Central memory CD4-positive, alpha-beta T cell (primary cell): Measurements from ENCODE around the gene PPP2R2D.

Source experiments
- DNase-seq: peaks from one replicate; pipeline ENCODE4 v3.0.0; 2022
- total RNA-seq, 3 experiments: gene quantifications; one replicate each; lab custom pipeline; 2026; lab: John Stamatoyannopoulos, UW

The PPP2R2D gene
- 50.2 to 80.6 (median 73.9) reads per million in 3 experiments for total RNA-seq

GRCh38 chr10:131900350-131901152 is at the start of gene PPP2R2D:
PPP2R2D (plus strand) TSS chr10:131901008; CDS start chr10:131901149, 141 bp downstream.
- peak; percentile 97 for DNase-seq

GRCh38 chr10:131851346-131851745 is 49.5 kb upstream of the PPP2R2D start:
- DNase-seq = no peak

GRCh38 chr10:131852176-131852822 is 48.5 kb upstream of the PPP2R2D start:
- no peak for DNase-seq

GRCh38 chr10:131852823-131853609 is 47.8 kb upstream of the PPP2R2D start:
- no peak for DNase-seq

- DNase-seq = no peak
Observed at GRCh38 chr10:131853610-131853964, 47.2 kb upstream of the PPP2R2D start.

- DNase-seq = no peak
Observed at GRCh38 chr10:131854579-131855335, 46.1 kb upstream of the PPP2R2D start.

GRCh38 chr10:131855461-131856401 is 45.1 kb upstream of the PPP2R2D start:
- no peak for DNase-seq

- no peak for DNase-seq
Observed at GRCh38 chr10:131856441-131857094, 44.2 kb upstream of the PPP2R2D start.

- DNase-seq = no peak
Observed at GRCh38 chr10:131857156-131858117, 43.4 kb upstream of the PPP2R2D start.

- no peak for DNase-seq
Observed at GRCh38 chr10:131858118-131858515, 42.7 kb upstream of the PPP2R2D start.

GRCh38 chr10:131858583-131859340 is 42.0 kb upstream of the PPP2R2D start:
- DNase-seq = no peak

GRCh38 chr10:131859341-131860020 is 41.3 kb upstream of the PPP2R2D start:
- DNase-seq = no peak

- DNase-seq = no peak
Observed at GRCh38 chr10:131860311-131860710, 40.5 kb upstream of the PPP2R2D start.

- DNase-seq = no peak
Observed at GRCh38 chr10:131860806-131861440, 39.9 kb upstream of the PPP2R2D start.

GRCh38 chr10:131862548-131862947 is 38.3 kb upstream of the PPP2R2D start:
- DNase-seq = no peak

- DNase-seq = no peak
Observed at GRCh38 chr10:131865223-131865917, 35.4 kb upstream of the PPP2R2D start.

- DNase-seq = no peak
Observed at GRCh38 chr10:131866673-131867072, 34.1 kb upstream of the PPP2R2D start.
